Fibroblast of skin of abdomen (primary cell): ENCODE measurements around the gene BCAN.

Experiments used
- DNase-seq: peaks from one replicate; pipeline ENCODE4 v3.0.0-alpha.2; 2013

Gene BCAN

GRCh38 chr1:156700736-156701531 lies 59.0 kb downstream of the BCAN start:
- no peak for DNase-seq

DNA sequence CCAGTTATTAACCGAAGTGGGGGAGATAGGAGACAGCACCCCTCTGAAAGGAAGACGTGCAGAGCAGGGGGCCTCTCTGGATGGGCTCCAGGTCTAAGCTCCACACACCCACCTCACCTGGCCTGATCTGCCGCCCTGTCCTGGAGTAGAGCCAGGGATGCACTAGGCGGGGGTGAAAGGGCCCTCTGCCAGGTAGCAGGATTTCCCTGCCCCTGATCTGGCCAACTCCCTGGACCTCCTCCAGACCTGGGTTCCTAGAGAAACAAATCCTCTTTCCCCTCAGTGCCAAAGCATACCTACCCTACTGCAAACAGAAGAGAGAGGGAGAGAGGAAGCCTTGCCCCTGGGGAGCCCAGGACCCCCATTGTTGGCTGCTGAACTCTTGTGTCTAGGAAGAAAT lies 61.4 kb downstream of the BCAN start:
- no peak for DNase-seq

- DNase-seq, result no peak
Observed at GRCh38 chr1:156703741-156704140, 61.8 kb downstream of the BCAN start.

GRCh38 chr1:156704166-156704711 lies 62.3 kb downstream of the BCAN start:
- no peak for DNase-seq

- DNase-seq, result peak; percentile 74
Observed at GRCh38 chr1:156704930-156705320, 63.0 kb downstream of the BCAN start.

DNA sequence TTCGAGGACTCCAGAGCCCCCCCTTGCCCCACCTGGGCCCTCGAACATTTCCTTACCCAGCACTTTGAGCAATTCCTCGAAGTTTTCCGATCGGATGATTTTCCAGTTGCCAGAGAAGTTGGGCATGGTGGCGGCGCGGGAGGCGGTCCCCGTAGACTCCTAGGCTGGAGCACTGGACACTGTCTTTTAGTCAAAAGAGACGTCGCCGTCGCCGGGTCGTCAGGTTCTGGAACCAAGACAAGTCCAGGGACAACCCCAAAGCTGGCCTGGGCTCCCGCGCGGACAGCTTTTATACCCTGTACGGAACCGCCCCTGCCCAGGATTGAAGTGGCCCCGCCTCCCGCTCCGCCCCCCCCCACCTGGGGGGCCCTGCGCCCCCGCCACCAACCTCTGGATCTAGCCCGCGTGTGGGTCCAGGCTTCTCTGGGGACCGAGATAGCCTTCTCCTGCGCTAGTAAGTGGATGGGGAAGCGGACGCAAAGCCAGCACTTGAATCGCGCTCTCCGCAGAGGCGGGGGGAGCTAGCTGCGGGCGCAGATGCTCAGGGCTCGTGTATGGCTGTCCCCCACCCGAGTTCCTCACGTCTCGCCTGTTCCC lies 63.5 kb downstream of the BCAN start, which contains the start of gene CRABP2:
Gene CRABP2 (minus strand): TSS at position 263 of the 597 bp plus-strand sequence. CDS start 137 bp downstream, at position 126.
- peak; percentile 71 for DNase-seq

- DNase-seq, result peak; percentile 78
Observed at GRCh38 chr1:156705918-156706656, 64.2 kb downstream of the BCAN start.

GRCh38 chr1:156706657-156707416 lies 64.9 kb downstream of the BCAN start:
- peak; percentile 88 for DNase-seq

GRCh38 chr1:156707417-156708217 lies 65.7 kb downstream of the BCAN start:
- peak; percentile 87 for DNase-seq

DNA sequence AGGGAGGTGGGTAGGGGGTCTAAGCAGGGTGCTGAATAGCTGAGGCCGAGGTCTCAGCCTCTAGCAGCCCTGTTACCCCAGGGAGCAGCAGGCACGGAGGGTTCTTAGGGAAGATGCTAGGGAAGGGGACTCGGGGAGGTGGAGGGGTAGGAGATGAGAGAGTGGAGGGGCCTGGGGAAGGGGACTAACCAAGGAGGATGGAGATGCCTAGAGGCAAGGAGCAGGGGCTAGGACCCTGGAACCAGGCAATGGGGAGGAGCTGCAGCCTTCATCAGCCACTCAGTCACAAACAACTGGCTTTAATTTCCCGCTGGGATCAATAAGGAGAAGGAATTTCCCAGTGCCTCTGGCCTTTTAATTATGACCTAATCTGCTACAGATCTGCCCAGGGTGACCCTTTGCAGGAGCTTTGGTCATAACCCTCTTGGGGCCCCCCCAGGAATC lies 66.3 kb downstream of the BCAN start:
- DNase-seq, result peak; percentile 54

- no peak for DNase-seq
Observed at GRCh38 chr1:156709031-156709430, 67.1 kb downstream of the BCAN start.
